Hypothalamus (tissue), 51 donors: ENCODE results near the gene ARHGEF16.

Experiments used
- DNase-seq, 51 donors: peaks; one replicate each; lab custom pipeline; 2025; lab: John Stamatoyannopoulos, UW

The ARHGEF16 gene

GRCh38 chr1:3435666-3436065, 18.8 kb upstream of the ARHGEF16 start:
- no peak for DNase-seq

GRCh38 chr1:3436451-3436850, 18.0 kb upstream of the ARHGEF16 start:
- no peak for DNase-seq

GRCh38 chr1:3436901-3437300, 17.6 kb upstream of the ARHGEF16 start:
- no peak for DNase-seq

- no peak for DNase-seq
Measured at GRCh38 chr1:3438661-3439180, 15.7 kb upstream of the ARHGEF16 start.

GRCh38 chr1:3439346-3440299, 14.8 kb upstream of the ARHGEF16 start:
- no peak for DNase-seq

- no peak for DNase-seq
Measured at GRCh38 chr1:3440300-3440681, 14.2 kb upstream of the ARHGEF16 start.

- DNase-seq, result no peak
Measured at GRCh38 chr1:3440711-3441409, 13.6 kb upstream of the ARHGEF16 start.

GRCh38 chr1:3441410-3441847, 13.0 kb upstream of the ARHGEF16 start:
- peak in 18 of 51 donors; percentile 24 to 74 (median 40) for DNase-seq

- DNase-seq, result peak in 2 of 51 donors; percentile 13 to 54
Measured at GRCh38 chr1:3441880-3442279, 12.6 kb upstream of the ARHGEF16 start.

GRCh38 chr1:3442331-3442730, 12.1 kb upstream of the ARHGEF16 start:
- peak in 2 of 51 donors; percentile 26 to 54 for DNase-seq

- no peak for DNase-seq
Measured at GRCh38 chr1:3442901-3443300, 11.6 kb upstream of the ARHGEF16 start.

- no peak for DNase-seq
Measured at GRCh38 chr1:3443807-3444206, 10.7 kb upstream of the ARHGEF16 start.

- no peak for DNase-seq
Measured at GRCh38 chr1:3444298-3444697, 10.2 kb upstream of the ARHGEF16 start.

GRCh38 chr1:3444736-3445135, 9.7 kb upstream of the ARHGEF16 start:
- DNase-seq, result peak in 10 of 51 donors; percentile 24 to 59 (median 32)

GRCh38 chr1:3450202-3450863, 4.1 kb upstream of the ARHGEF16 start:
- DNase-seq, result no peak

GRCh38 chr1:3450983-3451382, 3.5 kb upstream of the ARHGEF16 start:
- no peak for DNase-seq

- DNase-seq, result no peak
Measured at GRCh38 chr1:3451994-3452865, 2.2 kb upstream of the ARHGEF16 start.

GRCh38 chr1:3452866-3453175, 1.6 kb upstream of the ARHGEF16 start:
- no peak for DNase-seq

GRCh38 chr1:3453203-3453761, 1.2 kb upstream of the ARHGEF16 start:
- DNase-seq, result peak in 45 of 51 donors; percentile 13 to 84 (median 55)
